ENCODE measurements around the gene SMIM8. TPM values are rescaled to one million over a fixed set of nuclear protein-coding genes. Genes with fewer than 3 reads are reported as not detected.
"Not testable (repeated sequence)": the region's sequence is repeated elsewhere in the genome, so short reads cannot be mapped to it uniquely, and the experiment has no call there.

The SMIM8 gene
- polyA plus RNA-seq, 2 donors: 2.8 to 4.0 TPM

GRCh38 chr6:87289571-87289970 is 32.8 kb upstream of the SMIM8 start:
- 92 to 94% methylated on average over 3 of the region's 3 CpGs for WGBS, 2 donors
- no peaks in the 10 kb centered on the region for H3K27me3 ChIP-seq (ENCODE audit: control insufficient read depth in 1 of 2, insufficient read depth in 2 of 2, low read length in 2 of 2)
- no peak overlapping the region for H3K4me3 ChIP-seq (ENCODE audit: low read depth in 1 of 2, low read length in 2 of 2)
- no peaks in the 10 kb centered on the region for H3K36me3 ChIP-seq (ENCODE audit: control insufficient read depth in 2 of 2, insufficient read depth in 2 of 2, low read length in 1 of 2)
- no peaks in the 10 kb centered on the region for H3K9me3 ChIP-seq (ENCODE audit: control insufficient read depth in 2 of 2, insufficient read depth in 1 of 2, low read depth in 1 of 2, low read length in 1 of 2)
- H3K4me1 ChIP-seq (ENCODE audit: control insufficient read depth in 2 of 2, insufficient read depth in 2 of 2, low read length in 1 of 2): no peaks in the 10 kb centered on the region
- no peak overlapping the region for H3K27ac ChIP-seq (ENCODE audit: low read depth in 2 of 2, low read length in 1 of 2)

GRCh38 chr6:87291883-87292282 is 30.5 kb upstream of the SMIM8 start:
- WGBS, 2 donors: 47 to 53% methylated on average over 2 of the region's 2 CpGs
- no peaks in the 10 kb centered on the region for H3K9me3 ChIP-seq (ENCODE audit: control insufficient read depth in 2 of 2, insufficient read depth in 1 of 2, low read depth in 1 of 2, low read length in 1 of 2)
- no peak overlapping the region for H3K4me3 ChIP-seq (ENCODE audit: low read depth in 1 of 2, low read length in 2 of 2)
- no peaks in the 10 kb centered on the region for H3K4me1 ChIP-seq (ENCODE audit: control insufficient read depth in 2 of 2, insufficient read depth in 2 of 2, low read length in 1 of 2)
- no peak overlapping the region for H3K27ac ChIP-seq (ENCODE audit: low read depth in 2 of 2, low read length in 1 of 2)
- no peaks in the 10 kb centered on the region for H3K27me3 ChIP-seq (ENCODE audit: control insufficient read depth in 1 of 2, insufficient read depth in 2 of 2, low read length in 2 of 2)
- H3K36me3 ChIP-seq (ENCODE audit: control insufficient read depth in 2 of 2, insufficient read depth in 2 of 2, low read length in 1 of 2): no peaks in the 10 kb centered on the region

- H3K4me1 ChIP-seq (ENCODE audit: control insufficient read depth in 2 of 2, insufficient read depth in 2 of 2, low read length in 1 of 2): no peaks in the 10 kb centered on the region
- H3K27me3 ChIP-seq (ENCODE audit: control insufficient read depth in 1 of 2, insufficient read depth in 2 of 2, low read length in 2 of 2): no peaks in the 10 kb centered on the region
- no peaks in the 10 kb centered on the region for H3K36me3 ChIP-seq (ENCODE audit: control insufficient read depth in 2 of 2, insufficient read depth in 2 of 2, low read length in 1 of 2)
- H3K27ac ChIP-seq (ENCODE audit: low read depth in 2 of 2, low read length in 1 of 2): no peak overlapping the region
- H3K9me3 ChIP-seq (ENCODE audit: control insufficient read depth in 2 of 2, insufficient read depth in 1 of 2, low read depth in 1 of 2, low read length in 1 of 2): no peaks in the 10 kb centered on the region
- 62 to 70% methylated on average over 4 of the region's 4 CpGs for WGBS, 2 donors
- no peak overlapping the region for H3K4me3 ChIP-seq (ENCODE audit: low read depth in 1 of 2, low read length in 2 of 2)
Observed at GRCh38 chr6:87293526-87293925, 28.9 kb upstream of the SMIM8 start.

- no peaks in the 10 kb centered on the region for H3K4me1 ChIP-seq (ENCODE audit: control insufficient read depth in 2 of 2, insufficient read depth in 2 of 2, low read length in 1 of 2)
- no peaks in the 10 kb centered on the region for H3K27me3 ChIP-seq (ENCODE audit: control insufficient read depth in 1 of 2, insufficient read depth in 2 of 2, low read length in 2 of 2)
- no peaks in the 10 kb centered on the region for H3K36me3 ChIP-seq (ENCODE audit: control insufficient read depth in 2 of 2, insufficient read depth in 2 of 2, low read length in 1 of 2)
- H3K4me3 ChIP-seq (ENCODE audit: low read depth in 1 of 2, low read length in 2 of 2): no peak overlapping the region
- WGBS, 2 donors: 50 to 52% methylated on average over 1 of the region's 1 CpG
- no peaks in the 10 kb centered on the region for H3K9me3 ChIP-seq (ENCODE audit: control insufficient read depth in 2 of 2, insufficient read depth in 1 of 2, low read depth in 1 of 2, low read length in 1 of 2)
- no peak overlapping the region for H3K27ac ChIP-seq (ENCODE audit: low read depth in 2 of 2, low read length in 1 of 2)
Observed at GRCh38 chr6:87297119-87297518, 25.3 kb upstream of the SMIM8 start.

- H3K27me3 ChIP-seq (ENCODE audit: control insufficient read depth in 1 of 2, insufficient read depth in 2 of 2, low read length in 2 of 2); H3K4me1 ChIP-seq (ENCODE audit: control insufficient read depth in 2 of 2, insufficient read depth in 2 of 2, low read length in 1 of 2); H3K36me3 ChIP-seq (ENCODE audit: control insufficient read depth in 2 of 2, insufficient read depth in 2 of 2, low read length in 1 of 2); H3K27ac ChIP-seq (ENCODE audit: low read depth in 2 of 2, low read length in 1 of 2); H3K4me3 ChIP-seq (ENCODE audit: low read depth in 1 of 2, low read length in 2 of 2); H3K9me3 ChIP-seq (ENCODE audit: control insufficient read depth in 2 of 2, insufficient read depth in 1 of 2, low read depth in 1 of 2, low read length in 1 of 2): not testable (repeated sequence)
- 83 to 84% methylated on average over 9 of the region's 9 CpGs for WGBS, 2 donors
Observed at GRCh38 chr6:87301277-87301676, 21.1 kb upstream of the SMIM8 start.

GRCh38 chr6:87308970-87309369 is 13.4 kb upstream of the SMIM8 start:
- Histone ChIP-seq H3K9me3 (ENCODE audit: control insufficient read depth in 2 of 2, insufficient read depth in 1 of 2, low read depth in 1 of 2, low read length in 1 of 2) (no peaks in the 10 kb centered on the region), H3K4me1 (ENCODE audit: control insufficient read depth in 2 of 2, insufficient read depth in 2 of 2, low read length in 1 of 2) (no peaks in the 10 kb centered on the region), H3K4me3 (ENCODE audit: low read depth in 1 of 2, low read length in 2 of 2) (no peak overlapping the region), H3K27ac (ENCODE audit: low read depth in 2 of 2, low read length in 1 of 2) (no peak overlapping the region), H3K36me3 (ENCODE audit: control insufficient read depth in 2 of 2, insufficient read depth in 2 of 2, low read length in 1 of 2) (no peaks in the 10 kb centered on the region), H3K27me3 (ENCODE audit: control insufficient read depth in 1 of 2, insufficient read depth in 2 of 2, low read length in 2 of 2) (no peaks in the 10 kb centered on the region)
- WGBS, 2 donors: 66 to 68% methylated on average over 4 of the region's 4 CpGs

GRCh38 chr6:87312860-87313259 is 9.5 kb upstream of the SMIM8 start:
- no peaks in the 10 kb centered on the region for H3K4me1 ChIP-seq (ENCODE audit: control insufficient read depth in 2 of 2, insufficient read depth in 2 of 2, low read length in 1 of 2)
- H3K27me3 ChIP-seq (ENCODE audit: control insufficient read depth in 1 of 2, insufficient read depth in 2 of 2, low read length in 2 of 2): peaks cover 0 to 3% of the 10 kb centered on the region in 2 donors
- no peaks in the 10 kb centered on the region for H3K36me3 ChIP-seq (ENCODE audit: control insufficient read depth in 2 of 2, insufficient read depth in 2 of 2, low read length in 1 of 2)
- no peaks in the 10 kb centered on the region for H3K9me3 ChIP-seq (ENCODE audit: control insufficient read depth in 2 of 2, insufficient read depth in 1 of 2, low read depth in 1 of 2, low read length in 1 of 2)
- no peak overlapping the region for H3K27ac ChIP-seq (ENCODE audit: low read depth in 2 of 2, low read length in 1 of 2)
- no peak overlapping the region for H3K4me3 ChIP-seq (ENCODE audit: low read depth in 1 of 2, low read length in 2 of 2)
- 14 to 17% methylated on average over 1 of the region's 1 CpG for WGBS, 2 donors

- Histone ChIP-seq H3K27ac (ENCODE audit: low read depth in 2 of 2, low read length in 1 of 2) (no peak overlapping the region), H3K9me3 (ENCODE audit: control insufficient read depth in 2 of 2, insufficient read depth in 1 of 2, low read depth in 1 of 2, low read length in 1 of 2) (no peaks in the 10 kb centered on the region), H3K4me3 (ENCODE audit: low read depth in 1 of 2, low read length in 2 of 2) (no peak overlapping the region), H3K4me1 (ENCODE audit: control insufficient read depth in 2 of 2, insufficient read depth in 2 of 2, low read length in 1 of 2) (no peaks in the 10 kb centered on the region), H3K36me3 (ENCODE audit: control insufficient read depth in 2 of 2, insufficient read depth in 2 of 2, low read length in 1 of 2) (no peaks in the 10 kb centered on the region), H3K27me3 (ENCODE audit: control insufficient read depth in 1 of 2, insufficient read depth in 2 of 2, low read length in 2 of 2) (peaks cover 0 to 3% of the 10 kb centered on the region in 2 donors)
- WGBS, 2 donors: 92 to 98% methylated on average over 3 of the region's 3 CpGs
Observed at GRCh38 chr6:87315071-87315470, 7.3 kb upstream of the SMIM8 start.

GRCh38 chr6:87319271-87319987 is 3.0 kb upstream of the SMIM8 start:
- Histone ChIP-seq H3K9me3 (ENCODE audit: control insufficient read depth in 2 of 2, insufficient read depth in 1 of 2, low read depth in 1 of 2, low read length in 1 of 2) (no peaks in the 10 kb centered on the region), H3K27me3 (ENCODE audit: control insufficient read depth in 1 of 2, insufficient read depth in 2 of 2, low read length in 2 of 2) (no peaks in the 10 kb centered on the region)
- WGBS, 2 donors: 83 to 85% methylated on average over 3 of the region's 3 CpGs

GRCh38 chr6:87323880-87324279 is 1.5 kb downstream of the SMIM8 start:
- H3K36me3 ChIP-seq (ENCODE audit: control insufficient read depth in 2 of 2, insufficient read depth in 2 of 2, low read length in 1 of 2); H3K27ac ChIP-seq (ENCODE audit: low read depth in 2 of 2, low read length in 1 of 2); H3K9me3 ChIP-seq (ENCODE audit: control insufficient read depth in 2 of 2, insufficient read depth in 1 of 2, low read depth in 1 of 2, low read length in 1 of 2); H3K4me1 ChIP-seq (ENCODE audit: control insufficient read depth in 2 of 2, insufficient read depth in 2 of 2, low read length in 1 of 2); H3K4me3 ChIP-seq (ENCODE audit: low read depth in 1 of 2, low read length in 2 of 2); H3K27me3 ChIP-seq (ENCODE audit: control insufficient read depth in 1 of 2, insufficient read depth in 2 of 2, low read length in 2 of 2): not testable (repeated sequence)
- 93 to 98% methylated on average over 1 of the region's 1 CpG for WGBS, 2 donors

More at GRCh38 chr6:87319271-87319987, 3.0 kb upstream of the SMIM8 start:
- Histone ChIP-seq H3K4me1 (ENCODE audit: control insufficient read depth in 2 of 2, insufficient read depth in 2 of 2, low read length in 1 of 2) (no peaks in the 10 kb centered on the region), H3K36me3 (ENCODE audit: control insufficient read depth in 2 of 2, insufficient read depth in 2 of 2, low read length in 1 of 2) (no peaks in the 10 kb centered on the region), H3K4me3 (ENCODE audit: low read depth in 1 of 2, low read length in 2 of 2) (no peak overlapping the region), H3K27ac (ENCODE audit: low read depth in 2 of 2, low read length in 1 of 2) (no peak overlapping the region)

Measured in esophagus (tissue), 2 donors.